ENCODE data around the gene WDR77.
A peak's percentile ranks its signal among the peaks of the same experiment; 100 is the strongest.

Gene WDR77

GRCh38 chr1:111448918-111449702 lies at the start of gene WDR77, which contains the start of gene ATP5PB:
WDR77 (minus strand) TSS chr1:111449256; CDS start chr1:111449169, 87 bp downstream.
ATP5PB (plus strand) TSS chr1:111449464; CDS start chr1:111449542, 78 bp downstream.
- DNase-seq, result peak; percentile 99

DNA sequence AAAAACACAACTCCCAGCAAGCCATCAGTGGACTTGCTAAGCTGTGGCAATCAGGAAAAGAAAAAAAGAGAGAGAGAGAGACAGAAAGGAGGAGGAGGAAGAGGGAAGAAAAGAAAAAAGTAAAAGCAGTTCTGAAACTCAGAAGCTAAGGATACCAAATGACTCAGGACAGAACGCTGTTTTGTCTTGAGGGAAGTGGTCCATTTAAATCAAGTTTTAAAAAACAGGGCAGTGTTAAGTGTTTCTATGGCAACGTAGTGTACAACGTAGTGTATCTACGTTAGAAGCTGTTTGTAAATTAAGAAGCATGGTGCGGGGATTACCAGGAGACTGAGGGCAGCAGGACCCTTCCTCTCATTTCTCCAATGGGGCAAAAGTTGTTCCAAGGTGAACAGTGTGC lies 48.5 kb upstream of the WDR77 start:
- DNase-seq, result no peak

GRCh38 chr1:111496398-111496797 lies 47.3 kb upstream of the WDR77 start:
- no peak for DNase-seq

GRCh38 chr1:111491070-111491469 lies 42.0 kb upstream of the WDR77 start:
- no peak for DNase-seq

DNA sequence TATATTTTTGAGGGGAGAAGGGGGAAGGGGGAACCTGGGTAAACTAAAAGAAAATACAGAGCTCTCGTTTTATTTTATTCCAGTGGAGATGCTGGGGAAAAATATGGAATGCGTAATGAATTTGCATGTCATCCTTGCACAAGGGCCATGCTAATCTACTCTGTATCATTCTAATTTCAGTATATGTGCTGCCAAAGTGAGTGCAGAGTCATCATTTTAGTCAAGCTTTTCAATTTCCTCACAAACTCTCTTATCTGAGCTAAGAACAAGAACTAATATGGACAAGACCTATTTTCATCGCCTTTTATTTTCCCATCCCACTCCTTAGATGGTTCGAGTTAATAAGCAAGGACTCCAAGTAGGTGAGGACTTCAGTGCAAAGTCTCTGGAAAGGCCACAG lies 41.2 kb upstream of the WDR77 start:
- DNase-seq, result no peak

GRCh38 chr1:111489604-111490003 lies 40.5 kb upstream of the WDR77 start:
- no peak for DNase-seq

- DNase-seq, result no peak
Measured at GRCh38 chr1:111488669-111489068, 39.6 kb upstream of the WDR77 start.

GRCh38 chr1:111487133-111487532 lies 38.1 kb upstream of the WDR77 start:
- DNase-seq, result no peak

- DNase-seq, result no peak
Measured at GRCh38 chr1:111486431-111486830, 37.4 kb upstream of the WDR77 start.

DNA sequence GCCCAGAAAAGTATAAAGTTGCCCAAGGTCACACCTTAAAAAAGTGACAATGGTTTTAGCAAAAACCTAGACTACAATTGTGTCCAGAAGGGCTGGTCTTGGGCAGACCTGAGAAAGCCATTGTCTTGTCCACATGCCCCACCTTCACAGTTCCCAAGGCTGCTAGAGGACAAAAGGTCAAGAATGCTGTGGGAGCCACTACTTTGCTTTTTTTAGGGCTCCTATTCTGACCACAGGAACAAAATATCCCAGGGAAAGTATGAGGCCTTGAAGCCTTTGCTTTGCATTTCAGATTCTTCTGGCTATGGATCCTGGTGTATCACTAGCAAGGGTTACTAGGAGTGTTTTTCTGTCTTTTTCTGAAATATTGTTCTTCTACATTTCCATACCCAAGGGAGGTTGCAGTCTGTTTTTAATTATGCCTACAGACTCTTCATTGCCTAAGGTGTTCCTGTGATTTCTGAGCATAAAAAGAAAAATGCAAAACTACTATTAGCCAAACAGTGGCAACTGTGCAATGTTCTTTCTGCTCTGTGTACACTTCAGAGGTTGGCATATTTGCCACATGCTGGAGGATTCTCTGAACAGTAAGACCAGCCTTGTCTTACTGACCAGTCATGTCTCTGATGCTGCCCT lies 35.5 kb upstream of the WDR77 start:
- no peak for DNase-seq

GRCh38 chr1:111483876-111484275 lies 34.8 kb upstream of the WDR77 start:
- no peak for DNase-seq

- DNase-seq, result no peak
Measured at GRCh38 chr1:111483166-111483565, 34.1 kb upstream of the WDR77 start.

GRCh38 chr1:111481387-111482221 lies 32.5 kb upstream of the WDR77 start:
- DNase-seq, result peak; percentile 45

DNA sequence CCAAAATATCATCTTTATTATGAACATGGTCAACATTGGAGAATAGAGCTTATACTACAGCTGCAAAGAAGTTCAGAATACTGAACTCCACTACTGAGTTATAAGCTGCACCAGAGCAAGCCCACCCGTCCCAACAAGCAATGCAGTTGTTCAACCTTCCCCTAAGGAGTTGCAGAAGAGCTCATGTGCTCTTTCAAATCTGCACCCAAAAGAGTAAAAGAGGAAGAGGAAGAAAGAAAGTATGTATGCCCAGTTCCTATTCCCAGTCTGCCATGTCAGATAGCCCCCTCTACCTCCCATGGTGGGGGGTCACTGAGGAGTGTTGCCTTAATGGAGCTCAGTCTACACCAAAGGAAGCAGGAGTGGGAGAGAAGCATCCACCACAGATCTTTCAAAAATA lies 31.6 kb upstream of the WDR77 start:
- no peak for DNase-seq

DNA sequence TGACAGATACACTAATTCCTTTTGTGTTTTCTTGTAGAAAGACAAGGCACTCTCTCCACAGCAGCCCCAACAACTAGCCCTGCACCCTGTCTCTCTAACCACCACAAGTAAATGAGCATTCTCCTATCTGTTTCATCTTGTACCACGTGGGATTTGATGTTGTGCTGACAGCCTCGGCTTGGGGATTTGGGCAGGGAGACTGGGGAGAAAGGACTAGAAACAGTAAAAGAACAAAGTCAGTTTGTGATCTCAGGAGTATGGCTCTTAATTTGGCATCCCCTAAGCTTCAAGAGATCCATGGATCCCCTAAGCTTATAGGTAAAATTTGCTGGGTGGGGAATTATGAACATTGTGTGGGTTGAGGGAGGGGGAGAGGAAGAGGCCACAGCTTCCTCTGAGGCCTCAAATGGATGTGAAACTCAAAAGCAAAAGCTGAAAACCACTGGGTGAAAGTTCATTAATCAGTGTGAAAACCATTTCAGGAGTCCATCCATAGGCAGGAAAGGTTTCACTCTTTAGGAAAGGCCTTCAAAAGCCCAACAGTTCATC lies 27.8 kb upstream of the WDR77 start:
- DNase-seq, result no peak

- DNase-seq, result no peak
Measured at GRCh38 chr1:111476214-111476613, 27.2 kb upstream of the WDR77 start.

DNA sequence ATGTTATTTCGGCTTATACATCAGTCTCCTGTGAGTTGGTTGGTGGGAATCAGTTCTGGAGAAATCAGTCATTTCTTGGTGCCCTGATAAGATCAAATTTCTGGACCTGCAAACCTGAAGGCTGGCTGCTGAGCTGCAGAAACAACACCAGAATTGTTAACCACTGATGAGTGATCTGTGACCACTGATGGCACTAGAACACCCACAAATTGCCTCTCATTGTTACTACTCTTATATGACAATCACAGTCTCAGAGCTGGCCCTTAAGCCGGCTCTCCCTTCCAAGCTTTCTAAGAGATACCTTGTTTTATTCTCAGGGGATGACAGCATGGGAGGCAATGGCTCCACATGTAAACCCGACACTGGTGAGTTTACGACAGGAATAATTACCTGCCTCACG lies 26.6 kb upstream of the WDR77 start:
- peak; percentile 51 for DNase-seq

- DNase-seq, result no peak
Measured at GRCh38 chr1:111474521-111474920, 25.5 kb upstream of the WDR77 start.

DNA sequence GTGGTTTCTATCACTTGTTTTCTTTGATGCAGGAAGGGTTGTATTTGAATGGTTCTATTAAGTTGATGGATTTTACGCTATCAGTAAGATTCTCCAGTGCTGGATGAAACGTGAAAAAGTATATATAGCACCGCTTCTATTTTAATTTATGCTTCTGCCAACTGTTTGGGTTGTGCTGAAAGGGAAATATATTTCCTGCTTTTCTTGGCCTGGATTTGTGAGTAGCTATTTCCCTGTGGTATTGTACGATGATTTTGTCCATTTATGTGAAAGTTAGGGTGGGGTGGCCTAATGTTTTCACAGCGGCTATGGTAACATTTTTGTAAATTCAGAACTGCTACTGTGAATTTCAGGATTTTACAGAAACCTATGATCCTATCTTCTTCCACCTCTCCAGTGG lies 25.1 kb upstream of the WDR77 start:
- no peak for DNase-seq

GRCh38 chr1:111471538-111471937 lies 22.5 kb upstream of the WDR77 start:
- DNase-seq, result no peak

DNA sequence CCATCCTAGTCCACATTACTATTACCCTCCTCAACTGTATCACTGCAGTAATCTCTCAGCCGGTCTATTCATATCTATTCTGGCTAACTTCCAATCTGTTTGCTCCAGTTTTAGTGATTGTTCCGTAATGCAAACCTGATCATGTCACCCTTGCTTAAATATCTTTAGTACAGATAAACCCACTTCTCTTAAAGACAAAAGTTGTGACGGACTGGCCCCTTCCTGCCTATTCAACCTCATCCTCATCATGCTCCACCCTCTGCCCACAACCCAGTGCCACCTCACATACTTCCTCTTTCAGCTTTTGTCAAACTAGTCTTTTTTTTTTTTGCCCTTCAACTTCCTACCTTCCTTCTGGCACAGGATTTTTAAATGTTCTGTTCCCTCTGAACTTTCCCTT lies 22.0 kb upstream of the WDR77 start:
- no peak for DNase-seq

- DNase-seq, result no peak
Measured at GRCh38 chr1:111470596-111470995, 21.5 kb upstream of the WDR77 start.

- DNase-seq, result no peak
Measured at GRCh38 chr1:111469539-111469938, 20.5 kb upstream of the WDR77 start.
